ENCODE data around the gene UBN1.

- TF ChIP-seq MAX (IDR thresholded peaks at IDR 0.05; ENCODE audit: insufficient read depth, insufficient read length) (no peak), POLR2A (IDR thresholded peaks at IDR 0.05; ENCODE audit: low read depth, low read length) (no peak), CTCF (IDR thresholded peaks at IDR 0.05; ENCODE audit: extremely low read depth in 1 of 2, insufficient read depth in 1 of 2, low read depth in 1 of 2, low read length in 2 of 2) (no peak), EZH2 (IDR thresholded peaks at IDR 0.05; ENCODE audit: borderline replicate concordance, low read depth, low read length, severe bottlenecking) (no peak), JUN (IDR thresholded peaks at IDR 0.05; ENCODE audit: borderline replicate concordance, insufficient read depth, insufficient read length, low read depth) (no peak), POLR2AphosphoS5 (IDR thresholded peaks at IDR 0.05; ENCODE audit: insufficient read depth, low read depth, low read length) (no peak)
Measured at GRCh38 chr16:4928227-4928626, 80.9 kb downstream of the UBN1 start.

All from endothelial cell of umbilical vein (primary cell).